GM18870 (cell line): Measurements from ENCODE around the gene POU6F2.
"Not testable (repeated sequence)": the region's sequence is repeated elsewhere in the genome, so short reads cannot be mapped to it uniquely, and the experiment has no call there.

Source experiments
- ATAC-seq: cut with Tn5 transposase; IDR thresholded peaks from one replicate; pipeline ENCODE4 v1.9.1; 2021; ENCODE audit warnings: moderate library complexity; ENCODE audit not compliant: unreplicated experiment

POU6F2 gene

GRCh38 chr7:39338716-39339115 is 361.0 kb downstream of the POU6F2 start:
- ATAC-seq, result no peak

GRCh38 chr7:39339591-39339990 is 361.9 kb downstream of the POU6F2 start:
- ATAC-seq, result no peak

- ATAC-seq, result no peak
Measured at GRCh38 chr7:39341083-39341482, 363.4 kb downstream of the POU6F2 start.

- no peak for ATAC-seq
Measured at GRCh38 chr7:39342763-39343162, 365.1 kb downstream of the POU6F2 start.

GRCh38 chr7:39349452-39350123 is 371.9 kb downstream of the POU6F2 start:
- no peak for ATAC-seq

- ATAC-seq, result no peak
Measured at GRCh38 chr7:39353615-39354376, 376.1 kb downstream of the POU6F2 start.

GRCh38 chr7:39355664-39356063 is 378.0 kb downstream of the POU6F2 start:
- peak; percentile 39 for ATAC-seq

GRCh38 chr7:39356172-39356925 is 378.6 kb downstream of the POU6F2 start:
- no peak for ATAC-seq

GRCh38 chr7:39357648-39358047 is 379.9 kb downstream of the POU6F2 start:
- ATAC-seq, result no peak

- ATAC-seq, result peak; percentile 69
Measured at GRCh38 chr7:39360038-39360437, 382.3 kb downstream of the POU6F2 start.

GRCh38 chr7:39360766-39361165 is 383.1 kb downstream of the POU6F2 start:
- no peak for ATAC-seq

GRCh38 chr7:39365751-39366295 is 388.1 kb downstream of the POU6F2 start:
- no peak for ATAC-seq

GRCh38 chr7:39367451-39367850 is 389.7 kb downstream of the POU6F2 start:
- no peak for ATAC-seq

- no peak for ATAC-seq
Measured at GRCh38 chr7:39367943-39368342, 390.2 kb downstream of the POU6F2 start.

GRCh38 chr7:39372383-39372782 is 394.7 kb downstream of the POU6F2 start:
- ATAC-seq, result no peak

GRCh38 chr7:39374436-39375040 is 396.8 kb downstream of the POU6F2 start:
- ATAC-seq, result no peak

GRCh38 chr7:39375047-39375873 is 397.6 kb downstream of the POU6F2 start:
- no peak for ATAC-seq

GRCh38 chr7:39375874-39376190 is 398.1 kb downstream of the POU6F2 start:
- ATAC-seq, result no peak

GRCh38 chr7:39376881-39377280 is 399.2 kb downstream of the POU6F2 start:
- not testable (repeated sequence) for ATAC-seq

- no peak for ATAC-seq
Measured at GRCh38 chr7:39379416-39379815, 401.7 kb downstream of the POU6F2 start.
